ENCODE data around the gene GPAM.

GRCh38 chr10:112231602-112232400 lies 48.2 kb upstream of the GPAM start:
- TF ChIP-seq CTCF (IDR thresholded peaks at IDR 0.05): no peak
- no peak for TF ChIP-seq POLR2A (IDR thresholded peaks at IDR 0.05)
